DOHH2 (cell line): ENCODE data around the gene FLT3.

Experiments
- H3F3A ChIP-seq: fragments of 200-600 bp; sonication (generic), shearing (Covaris generic); 2 replicates; pipeline ENCODE4 v1.6.0; 2016; ENCODE audit warnings: antibody characterized with exemption, mild to moderate bottlenecking; ENCODE audit not compliant: control insufficient read depth, insufficient read depth
- H3K27ac ChIP-seq: fragments of 200-600 bp; sonication (generic); 2 replicates; pipeline ENCODE4 v1.5.1; 2014; ENCODE audit warnings: low read depth, mild to moderate bottlenecking, low read length, moderate library complexity
- H3K27me3 ChIP-seq: fragments of 200-600 bp; sonication (generic); 2 replicates; pipeline ENCODE4 v1.6.1; 2014; ENCODE audit warnings: mild to moderate bottlenecking, low read length, mixed read lengths; ENCODE audit not compliant: control insufficient read depth
- H3K36me3 ChIP-seq: fragments of 200-600 bp; sonication (generic); 2 replicates; pipeline ENCODE4 v1.6.1; 2014; ENCODE audit warnings: mild to moderate bottlenecking, low read length, moderate library complexity, mixed read lengths; ENCODE audit not compliant: control insufficient read depth
- H3K4me1 ChIP-seq: fragments of 200-600 bp; sonication (generic); 2 replicates; pipeline ENCODE4 v1.6.1; 2014; ENCODE audit warnings: mild to moderate bottlenecking, low read length, mixed read lengths; ENCODE audit not compliant: control insufficient read depth
- H3K4me2 ChIP-seq: fragments of 200-600 bp; sonication (generic); 2 replicates; pipeline ENCODE4 v1.6.0; 2014; ENCODE audit warnings: mild to moderate bottlenecking, low read length, moderate library complexity
- H3K4me3 ChIP-seq: fragments of 200-600 bp; sonication (generic); 2 replicates; pipeline ENCODE4 v1.5.1; 2014; ENCODE audit warnings: mild to moderate bottlenecking, low read length, mixed read lengths
- H3K79me2 ChIP-seq: fragments of 200-600 bp; sonication (generic); 2 replicates; pipeline ENCODE4 v1.6.1; 2014; ENCODE audit warnings: mild to moderate bottlenecking, low read length, mixed read lengths; ENCODE audit not compliant: control insufficient read depth
- H3K9me2 ChIP-seq: fragments of 200-600 bp; sonication (generic); replicated peaks from 2 replicates; pipeline ENCODE4 v1.6.1; 2014; ENCODE audit warnings: mild to moderate bottlenecking, low read length, mixed read lengths; ENCODE audit not compliant: control insufficient read depth
- H3K9me3 ChIP-seq: fragments of 200-600 bp; sonication (generic); 2 replicates; pipeline ENCODE4 v1.6.1; 2014; ENCODE audit warnings: antibody characterized with exemption, low read length, mixed read lengths; ENCODE audit not compliant: control insufficient read depth, insufficient read depth
- H4K20me1 ChIP-seq: fragments of 200-600 bp; sonication (generic); 2 replicates; pipeline ENCODE4 v1.6.0; 2014; ENCODE audit warnings: low read depth, mild to moderate bottlenecking, antibody characterized with exemption, low read length, moderate library complexity; ENCODE audit not compliant: control insufficient read depth, insufficient read depth
- CTCF ChIP-seq: fragments of 200-600 bp; sonication (generic); IDR thresholded peaks from one replicate; pipeline ENCODE4 v1.5.1; 2014; ENCODE audit warnings: antibody characterized with exemption, mild to moderate bottlenecking, low read depth, low read length; ENCODE audit not compliant: poor library complexity, severe bottlenecking
- EZH2phosphoT487 ChIP-seq: fragments of 200-600 bp; sonication (generic); IDR thresholded peaks from 2 replicates; pipeline ENCODE4 v1.6.1; 2017; ENCODE audit warnings: borderline replicate concordance, mild to moderate bottlenecking, antibody characterized with exemption, low read length, moderate library complexity, mixed read lengths

FLT3 gene

GRCh38 chr13:28120317-28120716 is 19.9 kb upstream of the FLT3 start:
- Histone ChIP-seq H3K27me3 (no peaks in the 10 kb centered on the region), H3K27ac (no peak overlapping the region), H4K20me1 (no peaks in the 10 kb centered on the region), H3K36me3 (no peaks in the 10 kb centered on the region), H3K9me2 (no peaks in the 10 kb centered on the region), H3F3A (no peaks in the 10 kb centered on the region), H3K9me3 (no peaks in the 10 kb centered on the region), H3K4me2 (no peak overlapping the region), H3K4me3 (no peak overlapping the region), H3K4me1 (no peaks in the 10 kb centered on the region), H3K79me2 (no peaks in the 10 kb centered on the region)
- no peak for TF ChIP-seq CTCF
- TF ChIP-seq EZH2phosphoT487, result no peak

- Histone ChIP-seq H3K27me3 (no peaks in the 10 kb centered on the region), H3K27ac (no peak overlapping the region), H3K4me1 (no peaks in the 10 kb centered on the region), H3K9me2 (no peaks in the 10 kb centered on the region), H3K4me3 (no peak overlapping the region), H3K4me2 (no peak overlapping the region), H3F3A (no peaks in the 10 kb centered on the region), H3K36me3 (no peaks in the 10 kb centered on the region), H3K79me2 (no peaks in the 10 kb centered on the region), H4K20me1 (no peaks in the 10 kb centered on the region), H3K9me3 (no peaks in the 10 kb centered on the region)
- TF ChIP-seq EZH2phosphoT487, result no peak
- TF ChIP-seq CTCF, result no peak
These were observed 17.5 kb upstream of the FLT3 start for GRCh38 chr13:28117689-28118377.

- no peaks in the 10 kb centered on the region for H3K36me3 ChIP-seq
- no peak overlapping the region for H3K4me2 ChIP-seq
- no peaks in the 10 kb centered on the region for H3K9me3 ChIP-seq
- H3K4me1 ChIP-seq, result no peaks in the 10 kb centered on the region
- no peak overlapping the region for H3K27ac ChIP-seq
- no peaks in the 10 kb centered on the region for H3K9me2 ChIP-seq
- TF ChIP-seq EZH2phosphoT487, result no peak
- no peak for TF ChIP-seq CTCF
- no peak overlapping the region for H3K4me3 ChIP-seq
- no peaks in the 10 kb centered on the region for H3F3A ChIP-seq
- H4K20me1 ChIP-seq, result no peaks in the 10 kb centered on the region
- H3K27me3 ChIP-seq, result no peaks in the 10 kb centered on the region
- no peaks in the 10 kb centered on the region for H3K79me2 ChIP-seq
These were observed 16.4 kb upstream of the FLT3 start for GRCh38 chr13:28116736-28117135.
